ENCODE results near the gene ARHGAP42.

DNA sequence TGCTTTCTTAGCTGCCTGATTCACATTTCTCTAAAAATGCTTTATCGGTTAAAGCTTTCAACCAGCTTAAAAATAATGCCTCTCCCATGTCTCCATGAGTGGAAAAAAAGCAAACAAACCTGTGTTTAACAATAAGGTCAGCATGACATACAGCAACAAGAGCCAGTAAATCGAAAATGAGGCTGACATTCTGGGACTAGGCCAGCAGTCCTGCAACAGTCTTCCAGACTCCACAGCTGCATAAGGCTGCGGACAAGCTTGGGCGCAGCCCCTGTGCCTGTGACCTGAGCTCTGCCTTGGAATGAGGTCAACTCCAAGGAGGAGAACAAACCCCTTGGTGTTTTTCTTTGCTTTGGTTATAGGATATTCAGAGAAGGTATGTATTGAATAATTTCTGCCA, 347.0 kb downstream of the ARHGAP42 start:
- TF ChIP-seq POLR2AphosphoS5 (IDR thresholded peaks at IDR 0.05): no peak
- TF ChIP-seq, protein P1, sequence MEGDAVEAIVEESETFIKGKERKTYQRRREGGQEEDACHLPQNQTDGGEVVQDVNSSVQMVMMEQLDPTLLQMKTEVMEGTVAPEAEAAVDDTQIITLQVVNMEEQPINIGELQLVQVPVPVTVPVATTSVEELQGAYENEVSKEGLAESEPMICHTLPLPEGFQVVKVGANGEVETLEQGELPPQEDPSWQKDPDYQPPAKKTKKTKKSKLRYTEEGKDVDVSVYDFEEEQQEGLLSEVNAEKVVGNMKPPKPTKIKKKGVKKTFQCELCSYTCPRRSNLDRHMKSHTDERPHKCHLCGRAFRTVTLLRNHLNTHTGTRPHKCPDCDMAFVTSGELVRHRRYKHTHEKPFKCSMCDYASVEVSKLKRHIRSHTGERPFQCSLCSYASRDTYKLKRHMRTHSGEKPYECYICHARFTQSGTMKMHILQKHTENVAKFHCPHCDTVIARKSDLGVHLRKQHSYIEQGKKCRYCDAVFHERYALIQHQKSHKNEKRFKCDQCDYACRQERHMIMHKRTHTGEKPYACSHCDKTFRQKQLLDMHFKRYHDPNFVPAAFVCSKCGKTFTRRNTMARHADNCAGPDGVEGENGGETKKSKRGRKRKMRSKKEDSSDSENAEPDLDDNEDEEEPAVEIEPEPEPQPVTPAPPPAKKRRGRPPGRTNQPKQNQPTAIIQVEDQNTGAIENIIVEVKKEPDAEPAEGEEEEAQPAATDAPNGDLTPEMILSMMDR (IDR thresholded peaks at IDR 0.05): no peak
